K562 (cell line): ENCODE measurements around the gene AFF3. TPM values are rescaled to one million over a fixed set of nuclear protein-coding genes. Genes with fewer than 3 reads are reported as not detected.

ENCODE experiments used
- ATAC-seq: fragments of 200-7000 bp; cut with Tn5 transposase; 3 replicates; pipeline ENCODE4 v1.9.1; 2020; ENCODE audit warnings: moderate library complexity
- BruUV-seq: library from RNA; stranded (reverse); fragments of 400-500 nt; replicated peaks from 2 replicates; lab custom pipeline; 2021; lab: Mats Ljungman, UMichigan
- CTCF ChIA-PET: fragments of 300-600 bp; formaldehyde crosslinking; extraction: SDS; loops from one replicate; lab custom pipeline; 2021; ENCODE audit warnings: low intra/inter-chr PET ratio; lab: Yijun Ruan, JAX
- POLR2A ChIA-PET: fragments of 300-600, 350-650 bp; sonication (Branson Sonifier 250); formaldehyde crosslinking; extraction: SDS; loops from one replicate; lab custom pipeline; 2021; ENCODE audit warnings: antibody characterized with exemption, inconsistent platforms; lab: Yijun Ruan, JAX
- DNase-seq, 4 experiments: peaks; one replicate each; pipeline versions ENCODE4 v3.0.0 to v3.0.0-alpha.2; 2011 to 2018; ENCODE audit warnings: low spot score in 3 of 4, mixed read lengths in 3 of 4; ENCODE audit errors: extremely low read depth in 1 of 4
- FAIRE-seq: peaks from 2 replicates; lab custom pipeline; 2011; peaks lifted over from hg19 to GRCh38; lab: Jason Lieb, UNC
- H2AFZ ChIP-seq: 2 replicates; pipeline ENCODE4 v1.6.0; 2011; ENCODE audit warnings: low read depth, low read length, control low read depth, inconsistent platforms
- H3K27ac ChIP-seq: fragments of 200-600 bp; 3 replicates; pipeline ENCODE4 v1.8.0; 2011; ENCODE audit warnings: low read depth, mild to moderate bottlenecking, control low read depth, inconsistent platforms, low read length, moderate library complexity, mixed read lengths; ENCODE audit errors: extremely low read depth
- H3K27me3 ChIP-seq, 2 experiments: fragments of 300-600 bp in 1 of 2; 2 replicates in 1 of 2; 3 replicates in 1 of 2; pipeline versions ENCODE4 v1.6.0 to v1.8.0; 2011; ENCODE audit warnings: inconsistent platforms in 2 of 2, low read length in 2 of 2, mild to moderate bottlenecking in 1 of 2, mixed read lengths in 1 of 2, moderate library complexity in 1 of 2; ENCODE audit not compliant: control insufficient read depth in 2 of 2, insufficient read depth in 2 of 2
- H3K36me3 ChIP-seq: fragments of 300-600 bp; 3 replicates; pipeline ENCODE4 v1.8.0; 2011; ENCODE audit warnings: mild to moderate bottlenecking, low read length, inconsistent platforms; ENCODE audit not compliant: control insufficient read depth, insufficient read depth
- H3K4me1 ChIP-seq, 2 experiments: fragments of 200-600 bp in 1 of 2; replicated peaks in 1 of 2; 2 replicates in 1 of 2; 3 replicates in 1 of 2; pipeline versions ENCODE4 v1.5.1 to v1.8.0; 2011; ENCODE audit warnings: inconsistent platforms in 2 of 2, low read length in 2 of 2, mild to moderate bottlenecking in 1 of 2, mixed read lengths in 1 of 2, moderate library complexity in 1 of 2; ENCODE audit not compliant: control insufficient read depth in 2 of 2, insufficient read depth in 2 of 2
- H3K4me2 ChIP-seq: 2 replicates; pipeline ENCODE4 v1.6.1; 2011; ENCODE audit warnings: low read length, control low read depth, inconsistent platforms, mixed read lengths; ENCODE audit not compliant: insufficient read depth
- H3K4me3 ChIP-seq: fragments of 200-600 bp; sonication (generic), shearing (Covaris generic); 2 replicates; pipeline ENCODE4 v1.5.1; 2016; ENCODE audit warnings: control low read depth, inconsistent platforms
- H3K79me2 ChIP-seq: fragments of 200-600 bp; 3 replicates; pipeline ENCODE4 v1.8.0; 2011; ENCODE audit warnings: low read length, inconsistent platforms; ENCODE audit not compliant: control insufficient read depth, insufficient read depth
- H3K9ac ChIP-seq, 2 experiments: 2 replicates each; pipeline versions ENCODE4 v1.6.0 to v1.6.1; 2011; ENCODE audit warnings: low read depth in 2 of 2, low read length in 2 of 2, control low read depth in 1 of 2, inconsistent platforms in 1 of 2, mild to moderate bottlenecking in 1 of 2, mixed read lengths in 1 of 2; ENCODE audit not compliant: insufficient read depth in 1 of 2
- H3K9me1 ChIP-seq: one replicate; pipeline ENCODE4 v1.6.0; 2011; ENCODE audit warnings: inconsistent platforms, mild to moderate bottlenecking, low read length, moderate library complexity; ENCODE audit not compliant: control insufficient read depth, insufficient read depth
- H3K9me3 ChIP-seq: replicated peaks from 2 replicates; pipeline ENCODE4 v1.5.1; 2011; ENCODE audit warnings: low read depth, low read length, inconsistent platforms; ENCODE audit not compliant: control insufficient read depth, insufficient read depth
- H4K20me1 ChIP-seq: replicated peaks from 2 replicates; pipeline ENCODE4 v1.6.1; 2011; ENCODE audit warnings: low read length, inconsistent platforms, mixed read lengths; ENCODE audit not compliant: control insufficient read depth, insufficient read depth
- ATF1 ChIP-seq, 2 experiments: fragments of 450-650 bp in 1 of 2; IDR thresholded peaks; 2 replicates each; pipeline ENCODE4 v1.6.1; 2016; ENCODE audit warnings: missing compliant biosample characterization in 1 of 2, missing genetic modification characterization in 1 of 2
- ELF2 ChIP-seq: fragments of 250-450 bp; sonication (Bioruptor Pico); IDR thresholded peaks from 2 replicates; pipeline ENCODE4 v1.5.0; 2021; ENCODE audit warnings: mild to moderate bottlenecking
- FOXK2 ChIP-seq, 2 experiments: fragments of 450-650 bp; IDR thresholded peaks in 1 of 2; conservative IDR thresholded peaks in 1 of 2; 2 replicates each; pipeline ENCODE4 v1.6.1; 2016; ENCODE audit warnings: low read depth in 2 of 2, mild to moderate bottlenecking in 1 of 2
- FUS ChIP-seq: fragments of 200-400 bp; formaldehyde crosslinking; optimal IDR thresholded peaks from 2 replicates; pipeline ENCODE3; 2017; ENCODE audit warnings: low read depth, low read length
- KLF13 ChIP-seq: fragments of 450-650 bp; IDR thresholded peaks from 2 replicates; pipeline ENCODE4 v1.6.1; 2016; ENCODE audit warnings: missing genetic modification characterization, low read depth, mild to moderate bottlenecking, missing compliant biosample characterization, moderate library complexity, borderline replicate concordance
- NONO ChIP-seq, 2 experiments: fragments of 200-400 bp in 1 of 2; fragments of 450-650 bp in 1 of 2; formaldehyde crosslinking in 1 of 2; IDR thresholded peaks; 2 replicates each; pipeline ENCODE4 v1.6.1; 2017; ENCODE audit warnings: low read depth in 2 of 2, mild to moderate bottlenecking in 2 of 2, moderate library complexity in 2 of 2, low read length in 1 of 2
- NR4A1 ChIP-seq, 2 experiments: fragments of 250-450 bp in 1 of 2; fragments of 450-650 bp in 1 of 2; sonication (Bioruptor Pico) in 1 of 2; IDR thresholded peaks; 2 replicates each; pipeline versions ENCODE4 v1.4.0 to v1.6.1; 2016 to 2020; ENCODE audit warnings: mild to moderate bottlenecking in 2 of 2, missing compliant biosample characterization in 1 of 2, missing genetic modification characterization in 1 of 2, moderate library complexity in 1 of 2
- PHF8 ChIP-seq: fragments of 200-600 bp; sonication (generic); IDR thresholded peaks from 2 replicates; pipeline ENCODE4 v1.6.1; 2012; ENCODE audit warnings: mixed run types, mild to moderate bottlenecking, inconsistent platforms, low read length, moderate library complexity, borderline replicate concordance
- SOX6 ChIP-seq: fragments of 450-650 bp; IDR thresholded peaks from 2 replicates; pipeline ENCODE4 v1.6.1; 2014; ENCODE audit warnings: mild to moderate bottlenecking
- ZNF143 ChIP-seq: sonication (generic); formaldehyde crosslinking; IDR thresholded peaks from 2 replicates; pipeline ENCODE4 v1.9.0; 2022; ENCODE audit warnings: mild to moderate bottlenecking, missing genetic modification reagents
- ZNF561 ChIP-seq: fragments of 450-650 bp; formaldehyde crosslinking; conservative IDR thresholded peaks from 2 replicates; pipeline ENCODE4 v1.4.0; 2020; ENCODE audit warnings: mild to moderate bottlenecking, moderate library complexity
- ZNF766 ChIP-seq: fragments of 200-800 bp; sonication (Bioruptor generic); conservative IDR thresholded peaks from 2 replicates; pipeline ENCODE4 v1.6.1; 2016; ENCODE audit warnings: missing genetic modification characterization, missing compliant biosample characterization
- ZNF778 ChIP-seq: fragments of 450-650 bp; formaldehyde crosslinking; IDR thresholded peaks from 2 replicates; pipeline ENCODE4 v1.4.0; 2020; ENCODE audit warnings: mild to moderate bottlenecking, moderate library complexity
- ZZZ3 ChIP-seq: fragments of 450-650 bp; IDR thresholded peaks from 2 replicates; pipeline ENCODE4 v1.6.1; 2016; ENCODE audit warnings: antibody characterized with exemption, mild to moderate bottlenecking, moderate library complexity
- WGBS: fragments of 100-300 bp; shearing (Covaris generic); methylation state at CpG from one replicate; pipeline ENCODE4 v1.1.6; 2016; ENCODE audit warnings: low coverage, mixed read lengths; ENCODE audit not compliant: insufficient coverage; ENCODE audit errors: missing lambda C conversion rate; 5-methylcytosine and 5-hydroxymethylcytosine counted together
- in situ Hi-C: fragments of 300-500 bp; cut with MboI; formaldehyde crosslinking; loops from 4 replicates; pipeline ENCODE4 v1.15.0; 2018; ENCODE audit warnings: inconsistent platforms, mixed read lengths
- intact Hi-C: fragments of 100-400 bp; cut with micrococcal nuclease; formaldehyde crosslinking; loops from 2 replicates; pipeline ENCODE4 v1.14.2; 2022
- polyA plus RNA-seq, 8 experiments: library from polyadenylated mRNA; depleted of rRNA in 4 of 8; stranded (reverse) in 5 of 8; unstranded in 3 of 8; fragments of >200 nt; fragmentation: Nextera tagmentation in 2 of 8; fragmentation: Illumina TruSeq in 1 of 8; extraction: Ambion mirVana in 2 of 8; extraction: Trizol in 1 of 8; gene quantifications; 2 replicates each; pipeline versions ENCODE4 v1.2.1 to v1.2.3, GENCODE V29; 2011 to 2014; ENCODE audit warnings: inconsistent platforms in 1 of 8, missing spikeins in 1 of 8
- total RNA-seq, 7 experiments: library from RNA; depleted of rRNA in 6 of 7; stranded (reverse); fragments of >200 nt in 6 of 7; fragmentation: Illumina TruSeq in 2 of 7; extraction: Trizol in 2 of 7; gene quantifications; 2 replicates each; pipeline versions ENCODE4 v1.2.1 to v1.2.3, GENCODE V29; 2011 to 2021; ENCODE audit warnings: low replicate concordance in 1 of 7
- TF ChIP-seq, protein P1 (sequence below), 2 experiments: fragments of 450-650 bp in 1 of 2; IDR thresholded peaks; 2 replicates each; pipeline ENCODE4 v1.6.1; 2011 to 2017; ENCODE audit warnings: low read depth in 2 of 2, antibody characterized with exemption in 1 of 2, borderline replicate concordance in 1 of 2, low read length in 1 of 2, mild to moderate bottlenecking in 1 of 2, mixed read lengths in 1 of 2; ENCODE audit not compliant: control insufficient read depth in 1 of 2
- TF ChIP-seq, protein P2 (sequence below): fragments of 450-650 bp; IDR thresholded peaks from 2 replicates; pipeline ENCODE4 v1.6.1; 2016; ENCODE audit warnings: borderline replicate concordance

Gene AFF3
- total and polyA plus RNA-seq, 9 of the 15 experiments (the other 6 are each of a cell fraction or from before 2014, with no cell fraction given) = 0.02 to 0.11 TPM; not detected in 7

DNA sequence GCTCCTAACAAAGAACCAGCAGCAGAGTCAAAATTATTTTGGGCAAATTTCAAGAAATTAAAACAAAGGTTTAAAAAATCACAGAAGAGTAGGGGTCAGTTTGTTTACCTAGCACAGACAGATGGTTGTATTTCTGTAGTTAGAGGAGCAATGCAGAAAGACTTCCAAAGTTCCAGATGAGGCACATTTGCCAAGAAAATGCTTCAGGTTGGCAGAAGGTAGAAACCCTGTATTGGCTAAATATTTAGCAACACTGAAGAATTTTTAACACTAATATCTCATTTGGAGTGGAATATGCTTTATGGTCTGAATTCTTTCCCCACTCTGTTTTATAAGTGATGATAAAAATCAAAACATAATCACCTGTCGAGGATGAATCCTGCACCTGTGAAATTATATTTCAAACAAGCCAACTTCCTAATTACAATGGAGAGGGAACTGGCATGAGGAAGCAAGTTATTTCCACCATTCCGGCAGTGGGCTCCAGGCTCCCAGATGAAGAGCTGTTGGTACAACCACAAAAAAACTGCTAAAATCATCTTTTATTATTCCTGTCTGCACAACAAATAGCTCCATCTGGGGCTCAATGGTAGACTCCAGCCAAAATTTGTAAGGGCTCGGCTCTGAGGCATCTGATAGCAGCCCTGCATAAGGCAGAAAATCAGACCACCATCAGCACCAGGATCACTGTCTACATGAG is 366.0 kb downstream of the AFF3 start:
- H3K4me3 ChIP-seq = no peak overlapping the region
- H3K4me1 ChIP-seq = peaks cover 9 to 22% of the 10 kb centered on the region in 2 experiments
- H3K79me2 ChIP-seq = no peaks in the 10 kb centered on the region
- in situ Hi-C loops = no loop called here
- no peaks in the 10 kb centered on the region for H4K20me1 ChIP-seq
- peaks cover 1% of the 10 kb centered on the region; the same call in 1 of the 2 replicates for H3K9me3 ChIP-seq
- DNase-seq (no peak), FAIRE-seq (no peak), ATAC-seq (no peak)
- WGBS = 16% methylated on average over 3 of the region's 3 CpGs
- no peaks in the 10 kb centered on the region; a peak in 1 of 5 replicates for H3K27me3 ChIP-seq
- no TSS peak for BruUV-seq
- no peak overlapping the region for H3K9ac ChIP-seq
- no peak overlapping the region for H2AFZ ChIP-seq
- intact Hi-C loops = no loop called here
- H3K9me1 ChIP-seq = no peaks in the 10 kb centered on the region
- no peaks in the 10 kb centered on the region for H3K36me3 ChIP-seq
- no peak overlapping the region for H3K4me2 ChIP-seq
- CTCF ChIA-PET = no interaction called here
- POLR2A ChIA-PET = interaction anchor here (0.7 kb wide), 1 partner anchor 210 kb away, joined by 3 read pairs; no protein-coding TSS in a partner anchor
- H3K27ac ChIP-seq = no peak overlapping the region
- TF ChIP-seq PHF8 (no peak), ELF2 (CRISPR knock-in tag) (no peak), KLF13 (tag) (no peak), NONO (IDR thresholded peaks at IDR 0.05; ENCODE audit: low read depth in 2 of 2, low read length in 1 of 2) (no peak), SOX6 (no peak), ATF1 (CRISPR knock-in tag; IDR thresholded peaks at IDR 0.05) (no peak), ATF1 (tag; IDR thresholded peaks at IDR 0.05) (no peak), FUS (no peak), ZZZ3 (no peak), ZNF143 (CRISPR knock-in tag) (no peak), ZNF561 (CRISPR knock-in tag) (no peak), FOXK2 (conservative IDR thresholded peaks at IDR 0.05 in 1 of 2, IDR thresholded peaks at IDR 0.05 in 1 of 2; ENCODE audit: low read depth in 2 of 2) (no peak), ZNF778 (no peak), NR4A1 (CRISPR knock-in tag; IDR thresholded peaks at IDR 0.05) (no peak), NR4A1 (tag; IDR thresholded peaks at IDR 0.05) (no peak), ZNF766 (CRISPR knock-in tag) (no peak)
- TF ChIP-seq, protein P1, sequence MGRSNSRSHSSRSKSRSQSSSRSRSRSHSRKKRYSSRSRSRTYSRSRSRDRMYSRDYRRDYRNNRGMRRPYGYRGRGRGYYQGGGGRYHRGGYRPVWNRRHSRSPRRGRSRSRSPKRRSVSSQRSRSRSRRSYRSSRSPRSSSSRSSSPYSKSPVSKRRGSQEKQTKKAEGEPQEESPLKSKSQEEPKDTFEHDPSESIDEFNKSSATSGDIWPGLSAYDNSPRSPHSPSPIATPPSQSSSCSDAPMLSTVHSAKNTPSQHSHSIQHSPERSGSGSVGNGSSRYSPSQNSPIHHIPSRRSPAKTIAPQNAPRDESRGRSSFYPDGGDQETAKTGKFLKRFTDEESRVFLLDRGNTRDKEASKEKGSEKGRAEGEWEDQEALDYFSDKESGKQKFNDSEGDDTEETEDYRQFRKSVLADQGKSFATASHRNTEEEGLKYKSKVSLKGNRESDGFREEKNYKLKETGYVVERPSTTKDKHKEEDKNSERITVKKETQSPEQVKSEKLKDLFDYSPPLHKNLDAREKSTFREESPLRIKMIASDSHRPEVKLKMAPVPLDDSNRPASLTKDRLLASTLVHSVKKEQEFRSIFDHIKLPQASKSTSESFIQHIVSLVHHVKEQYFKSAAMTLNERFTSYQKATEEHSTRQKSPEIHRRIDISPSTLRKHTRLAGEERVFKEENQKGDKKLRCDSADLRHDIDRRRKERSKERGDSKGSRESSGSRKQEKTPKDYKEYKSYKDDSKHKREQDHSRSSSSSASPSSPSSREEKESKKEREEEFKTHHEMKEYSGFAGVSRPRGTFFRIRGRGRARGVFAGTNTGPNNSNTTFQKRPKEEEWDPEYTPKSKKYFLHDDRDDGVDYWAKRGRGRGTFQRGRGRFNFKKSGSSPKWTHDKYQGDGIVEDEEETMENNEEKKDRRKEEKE (IDR thresholded peaks at IDR 0.05; ENCODE audit: borderline replicate concordance in 1 of 2, control insufficient read depth in 1 of 2, low read depth in 2 of 2, low read length in 1 of 2) = no peak
- TF ChIP-seq, protein P2, sequence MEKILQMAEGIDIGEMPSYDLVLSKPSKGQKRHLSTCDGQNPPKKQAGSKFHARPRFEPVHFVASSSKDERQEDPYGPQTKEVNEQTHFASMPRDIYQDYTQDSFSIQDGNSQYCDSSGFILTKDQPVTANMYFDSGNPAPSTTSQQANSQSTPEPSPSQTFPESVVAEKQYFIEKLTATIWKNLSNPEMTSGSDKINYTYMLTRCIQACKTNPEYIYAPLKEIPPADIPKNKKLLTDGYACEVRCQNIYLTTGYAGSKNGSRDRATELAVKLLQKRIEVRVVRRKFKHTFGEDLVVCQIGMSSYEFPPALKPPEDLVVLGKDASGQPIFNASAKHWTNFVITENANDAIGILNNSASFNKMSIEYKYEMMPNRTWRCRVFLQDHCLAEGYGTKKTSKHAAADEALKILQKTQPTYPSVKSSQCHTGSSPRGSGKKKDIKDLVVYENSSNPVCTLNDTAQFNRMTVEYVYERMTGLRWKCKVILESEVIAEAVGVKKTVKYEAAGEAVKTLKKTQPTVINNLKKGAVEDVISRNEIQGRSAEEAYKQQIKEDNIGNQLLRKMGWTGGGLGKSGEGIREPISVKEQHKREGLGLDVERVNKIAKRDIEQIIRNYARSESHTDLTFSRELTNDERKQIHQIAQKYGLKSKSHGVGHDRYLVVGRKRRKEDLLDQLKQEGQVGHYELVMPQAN = no peak
